ENCODE data around the gene PACS2.

Gene PACS2

DNA sequence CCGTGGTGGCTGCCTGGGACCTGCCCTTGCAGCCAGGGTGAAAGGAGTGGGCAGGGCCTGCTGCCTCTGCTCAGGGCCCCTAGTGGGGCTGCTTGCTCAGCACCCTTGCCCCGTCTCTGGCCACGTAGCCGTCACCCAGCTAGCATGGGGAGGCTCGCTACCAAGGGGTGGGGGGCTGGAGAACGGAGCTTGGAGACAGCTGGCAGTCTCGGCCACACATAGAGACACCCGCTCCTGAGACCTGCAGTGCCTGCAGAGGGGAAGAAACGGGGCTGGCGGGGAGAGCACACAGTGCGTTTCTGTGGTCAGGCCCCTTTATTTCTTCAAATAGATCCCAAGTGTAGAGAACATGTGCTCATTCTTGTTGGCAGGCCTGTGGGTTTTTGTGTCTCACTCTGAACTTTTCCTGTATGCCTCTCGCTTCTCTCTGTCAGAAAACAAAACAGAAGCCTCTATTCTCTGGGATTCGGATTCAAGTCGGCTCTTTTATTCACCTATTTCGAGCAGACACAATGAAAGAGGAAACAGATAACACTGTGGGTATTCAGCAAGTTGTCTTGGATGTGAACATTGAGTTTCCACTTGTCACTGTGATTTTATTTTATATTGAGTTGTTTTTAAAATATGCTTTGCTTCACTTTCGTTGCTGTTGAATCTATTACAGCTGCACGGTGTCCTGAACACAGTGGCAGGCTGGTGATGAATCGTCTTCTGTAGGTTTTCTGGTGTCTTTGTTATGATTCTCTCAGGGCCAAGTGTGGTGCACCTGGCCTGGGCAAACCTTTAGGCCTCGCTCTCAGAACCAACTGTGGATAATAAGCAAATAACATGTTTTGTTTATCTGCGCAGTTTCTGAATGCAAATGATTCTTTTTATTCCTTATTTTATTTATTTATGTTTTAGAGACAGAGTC is 26.5 kb downstream of the PACS2 start:
- TF ChIP-seq CTCF (IDR thresholded peaks at IDR 0.05; ENCODE audit: control extremely low read depth, extremely low read depth, low read depth, missing control alignments): no peak
- DNase-seq (ENCODE audit: extremely low spot score): no peak
- CTCF ChIA-PET: interaction anchor here (1.3 to 5.8 kb wide), 4 partner anchors 10 to 24 kb away, joined by 3 to 31 read pairs (median 4); no protein-coding TSS in a partner anchor
- POLR2A ChIA-PET: interaction anchor here (0.6 kb wide), 1 partner anchor 156 kb away, joined by 5 read pairs; no protein-coding TSS in a partner anchor

GRCh38 chr14:105343194-105343593 is 28.6 kb downstream of the PACS2 start:
- no peak for DNase-seq (ENCODE audit: extremely low spot score)
- ChIA-PET POLR2A (no interaction called here), CTCF (interaction anchor here (0.7 to 5.8 kb wide), 5 partner anchors 8 to 140 kb away, joined by 3 to 31 read pairs (median 4); no protein-coding TSS in a partner anchor)
- TF ChIP-seq CTCF (IDR thresholded peaks at IDR 0.05; ENCODE audit: control extremely low read depth, extremely low read depth, low read depth, missing control alignments): no peak

GRCh38 chr14:105346200-105346533 is 31.6 kb downstream of the PACS2 start:
- TF ChIP-seq CTCF (IDR thresholded peaks at IDR 0.05; ENCODE audit: control extremely low read depth, extremely low read depth, low read depth, missing control alignments): no peak
- no peak for DNase-seq (ENCODE audit: extremely low spot score)
- ChIA-PET CTCF (interaction anchor here (1.2 kb wide), 2 partner anchors 256 to 260 kb away, joined by 3 to 4 read pairs; no protein-coding TSS in a partner anchor), POLR2A (no interaction called here)

GRCh38 chr14:105346876-105347586 is 32.5 kb downstream of the PACS2 start:
- no peak for DNase-seq (ENCODE audit: extremely low spot score)
- ChIA-PET CTCF (no interaction called here), POLR2A (no interaction called here)
- TF ChIP-seq CTCF (IDR thresholded peaks at IDR 0.05; ENCODE audit: control extremely low read depth, extremely low read depth, low read depth, missing control alignments): no peak

- CTCF ChIA-PET: no interaction called here
- TF ChIP-seq CTCF (IDR thresholded peaks at IDR 0.05; ENCODE audit: control extremely low read depth, extremely low read depth, low read depth, missing control alignments): no peak
- POLR2A ChIA-PET: no interaction called here
Observed at GRCh38 chr14:105347587-105347968, 33.0 kb downstream of the PACS2 start.

GRCh38 chr14:105348169-105348944 is 33.8 kb downstream of the PACS2 start:
- ChIA-PET CTCF (no interaction called here), POLR2A (no interaction called here)
- no peak for DNase-seq (ENCODE audit: extremely low spot score)
- TF ChIP-seq CTCF (IDR thresholded peaks at IDR 0.05; ENCODE audit: control extremely low read depth, extremely low read depth, low read depth, missing control alignments): no peak

More at GRCh38 chr14:105347587-105347968, 33.0 kb downstream of the PACS2 start:
- DNase-seq (ENCODE audit: extremely low spot score): no peak

Data from GM10248 (cell line).